HCT116 (cell line): Measurements from ENCODE around the gene SCNN1B. TPM values are rescaled to one million over a fixed set of nuclear protein-coding genes. Genes with fewer than 3 reads are reported as not detected.

Experiments used
- ATAC-seq: fragments of 200-7000 bp; cut with Tn5 transposase; 2 replicates; pipeline ENCODE4 v1.9.1; 2020; ENCODE audit warnings: mild to moderate bottlenecking, moderate library complexity
- BruUV-seq: library from RNA; stranded (reverse); fragments of 400-500 nt; replicated peaks from 2 replicates; lab custom pipeline; 2021; lab: Mats Ljungman, UMichigan
- CTCF ChIA-PET: fragments of 300-600 bp; sonication (Branson Sonifier 250); formaldehyde crosslinking; loops from one replicate; lab custom pipeline; 2021; ENCODE audit warnings: antibody characterized with exemption; lab: Charles Lee
- POLR2A ChIA-PET: fragments of 300-600, 350-600 bp; sonication (Branson Sonifier 250); formaldehyde crosslinking; loops from one replicate; lab custom pipeline; 2021; ENCODE audit warnings: antibody characterized with exemption; lab: Charles Lee
- RAD21 ChIA-PET, 2 experiments: fragments of 300-600 bp; sonication (Branson Sonifier 250); formaldehyde crosslinking; loops; one replicate each; lab custom pipeline; 2023; ENCODE audit warnings: low total read pairs in 2 of 2; ENCODE audit not compliant: uncharacterized antibody in 2 of 2, unreplicated experiment in 2 of 2, low non-redundant PET in 1 of 2; lab: Charles Lee
- DNase-seq: peaks from one replicate; pipeline ENCODE4 v3.0.0-alpha.2; 2010; ENCODE audit warnings: low read depth, low spot score
- H2AFZ ChIP-seq: fragments of 200-600 bp; shearing (Covaris generic), sonication (generic); 2 replicates; pipeline ENCODE4 v1.6.1; 2017; ENCODE audit warnings: low read depth, mixed run types, mixed read lengths, antibody characterized with exemption, low read length; ENCODE audit not compliant: poor library complexity, severe bottlenecking
- H3K27ac ChIP-seq: 2 replicates; pipeline ENCODE4 v1.5.1; 2012; ENCODE audit warnings: low read depth, low read length
- H3K27me3 ChIP-seq: fragments of 200-600 bp; sonication (generic); 2 replicates; pipeline ENCODE4 v1.6.1; 2016; ENCODE audit warnings: mixed run types, low read length, mixed read lengths; ENCODE audit not compliant: insufficient read depth
- H3K36me3 ChIP-seq, 2 experiments: fragments of 200-500 bp in 1 of 2; fragments of 200-600 bp in 1 of 2; sonication (Bioruptor generic) in 1 of 2; sonication (generic) in 1 of 2; 2 replicates each; pipeline versions ENCODE4 v1.5.1 to v1.6.1; 2014 to 2016; ENCODE audit warnings: low read length in 2 of 2, inconsistent platforms in 1 of 2, mixed read lengths in 1 of 2, mixed run types in 1 of 2; ENCODE audit not compliant: insufficient read depth in 2 of 2, control insufficient read depth in 1 of 2
- H3K4me1 ChIP-seq, 2 experiments: fragments of 200-600 bp in 1 of 2; sonication (generic) in 1 of 2; 2 replicates each; pipeline versions ENCODE4 v1.5.1 to v1.6.1; 2012 to 2017; ENCODE audit warnings: low read length in 2 of 2, inconsistent platforms in 1 of 2, mild to moderate bottlenecking in 1 of 2, mixed read lengths in 1 of 2, mixed run types in 1 of 2, moderate library complexity in 1 of 2; ENCODE audit not compliant: insufficient read depth in 2 of 2, control insufficient read depth in 1 of 2
- H3K4me2 ChIP-seq: fragments of 200-600 bp; sonication (generic); 2 replicates; pipeline ENCODE4 v1.6.1; 2017; ENCODE audit warnings: mixed run types, low read length, mixed read lengths
- H3K4me3 ChIP-seq, 2 experiments: fragments of 200-600 bp in 1 of 2; sonication (generic) in 1 of 2; replicated peaks in 1 of 2; 2 replicates each; pipeline ENCODE4 v1.5.1; 2011 to 2016; ENCODE audit warnings: low read length in 2 of 2, control low read depth in 1 of 2, low read depth in 1 of 2, mild to moderate bottlenecking in 1 of 2, mixed read lengths in 1 of 2, mixed run types in 1 of 2
- H3K79me2 ChIP-seq: fragments of 200-600 bp; sonication (generic); 2 replicates; pipeline ENCODE4 v1.6.1; 2017; ENCODE audit warnings: mild to moderate bottlenecking, mixed run types, low read length, moderate library complexity, mixed read lengths; ENCODE audit not compliant: insufficient read depth
- H3K9ac ChIP-seq: fragments of 200-600 bp; sonication (generic); 2 replicates; pipeline ENCODE4 v1.6.1; 2016; ENCODE audit warnings: low read length, mixed read lengths
- H3K9me2 ChIP-seq: fragments of 200-600 bp; sonication (generic), shearing (Covaris generic); 2 replicates; pipeline ENCODE4 v1.6.1; 2017; ENCODE audit warnings: mixed run types, mild to moderate bottlenecking, moderate library complexity; ENCODE audit not compliant: insufficient read depth
- H3K9me3 ChIP-seq, 2 experiments: fragments of 200-500 bp in 1 of 2; fragments of 200-600 bp in 1 of 2; sonication (Bioruptor generic) in 1 of 2; sonication (generic) in 1 of 2; 2 replicates each; pipeline ENCODE4 v1.6.1; 2014 to 2017; ENCODE audit warnings: low read length in 2 of 2, mixed read lengths in 2 of 2, inconsistent platforms in 1 of 2, low read depth in 1 of 2, mild to moderate bottlenecking in 1 of 2, mixed run types in 1 of 2, moderate library complexity in 1 of 2; ENCODE audit not compliant: control insufficient read depth in 1 of 2, insufficient read depth in 1 of 2
- H4K20me1 ChIP-seq: fragments of 200-600 bp; sonication (generic), shearing (Covaris generic); 2 replicates; pipeline ENCODE4 v1.6.1; 2017; ENCODE audit warnings: mixed run types, mild to moderate bottlenecking, moderate library complexity; ENCODE audit not compliant: insufficient read depth
- CBX3 ChIP-seq: IDR thresholded peaks from 2 replicates; pipeline ENCODE4 v1.6.1; 2012; ENCODE audit warnings: low read depth
- CEBPB ChIP-seq: IDR thresholded peaks from 2 replicates; pipeline ENCODE4 v1.6.1; 2012; ENCODE audit warnings: low read depth
- EGR1 ChIP-seq: IDR thresholded peaks from 2 replicates; pipeline ENCODE4 v1.6.1; 2012; ENCODE audit warnings: low read depth
- ELF1 ChIP-seq: IDR thresholded peaks from 2 replicates; pipeline ENCODE4 v1.6.1; 2012; ENCODE audit warnings: low read depth, borderline replicate concordance
- EZH2 ChIP-seq: fragments of 200-600 bp; sonication (generic); IDR thresholded peaks from 2 replicates; pipeline ENCODE4 v1.6.1; 2017; ENCODE audit warnings: antibody characterized with exemption, mixed run types
- FOSL1 ChIP-seq: IDR thresholded peaks from 2 replicates; pipeline ENCODE4 v1.6.1; 2012; ENCODE audit warnings: low read depth
- JUND ChIP-seq: IDR thresholded peaks from 2 replicates; pipeline ENCODE4 v1.6.1; 2012
- RAD21 ChIP-seq: IDR thresholded peaks from 2 replicates; pipeline ENCODE4 v1.6.1; 2012; ENCODE audit warnings: low read depth, mild to moderate bottlenecking
- SRF ChIP-seq: IDR thresholded peaks from 2 replicates; pipeline ENCODE4 v1.6.1; 2012; ENCODE audit warnings: low read depth
- TCF7L2 ChIP-seq: IDR thresholded peaks from 2 replicates; pipeline ENCODE4 v1.7.0; 2011; ENCODE audit warnings: borderline replicate concordance, inconsistent platforms; ENCODE audit not compliant: insufficient read depth, insufficient read length; ENCODE audit errors: extremely low read depth
- ZFX ChIP-seq: fragments of 450-650 bp; IDR thresholded peaks from 2 replicates; pipeline ENCODE4 v1.6.1; 2017
- ZNF274 ChIP-seq: fragments of 200-500 bp; sonication (Bioruptor generic); IDR thresholded peaks from 2 replicates; pipeline ENCODE4 v1.6.1; 2014; ENCODE audit warnings: mild to moderate bottlenecking, low read depth, low read length, inconsistent platforms
- intact Hi-C: fragments of 100-400 bp; cut with micrococcal nuclease; formaldehyde crosslinking; loops from 2 replicates; pipeline ENCODE4 v1.10.0; 2022
- total RNA-seq: library from RNA; stranded (reverse); gene quantifications from one replicate; pipeline ENCODE4 v1.2.1, GENCODE V29; 2021; ENCODE audit not compliant: unreplicated experiment
- TF ChIP-seq, protein P1 (sequence below), 3 experiments: fragments of 200-600 bp in 1 of 3; sonication (generic) in 1 of 3; IDR thresholded peaks in 2 of 3; conservative IDR thresholded peaks in 1 of 3; 2 replicates each; pipeline ENCODE4 v1.5.1; 2012 to 2017; ENCODE audit warnings: low read depth in 2 of 3, low read length in 2 of 3, antibody characterized with exemption in 1 of 3, borderline replicate concordance in 1 of 3, control low read depth in 1 of 3, mild to moderate bottlenecking in 1 of 3, mixed read lengths in 1 of 3, mixed run types in 1 of 3, moderate library complexity in 1 of 3; ENCODE audit not compliant: insufficient read depth in 1 of 3
- TF ChIP-seq, protein P2 (sequence below): IDR thresholded peaks from 2 replicates; pipeline ENCODE4 v1.6.1; 2012
- TF ChIP-seq, protein P3 (sequence below): IDR thresholded peaks from 2 replicates; pipeline ENCODE4 v1.6.1; 2011; ENCODE audit warnings: mild to moderate bottlenecking, low read length, moderate library complexity; ENCODE audit not compliant: insufficient replicate concordance; ENCODE audit errors: extremely low read depth

The SCNN1B gene
- total RNA-seq, 1 experiment from 2014 or later: 0.37 TPM

DNA sequence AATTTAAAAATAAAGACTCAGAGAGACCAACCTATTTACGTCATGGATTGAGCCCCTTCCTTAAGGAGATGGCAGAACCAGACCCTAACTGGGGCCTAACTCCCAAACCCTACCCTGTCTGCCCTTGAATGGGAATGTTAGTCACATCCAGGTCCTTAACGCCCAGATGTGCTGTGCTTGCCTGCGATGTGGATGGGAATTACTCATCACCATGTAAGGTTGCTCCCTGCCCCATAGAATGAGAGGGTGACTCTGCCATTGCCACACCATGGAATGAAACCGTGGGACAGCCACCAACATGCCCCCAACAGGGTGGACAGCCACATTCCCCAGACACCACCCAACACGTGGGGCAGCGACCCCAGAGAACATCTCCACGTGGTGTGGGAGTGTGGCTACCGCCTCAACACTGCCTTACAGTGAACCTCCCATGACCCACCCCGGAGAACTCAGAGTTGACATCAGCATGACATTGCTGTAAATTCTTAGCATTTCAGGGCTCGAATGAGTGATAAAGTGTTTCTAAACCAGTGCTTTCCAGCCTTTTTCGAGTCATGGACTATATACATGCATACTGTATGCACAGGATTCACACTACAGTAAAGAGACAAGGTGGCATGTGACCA, 31.8 kb downstream of the SCNN1B start:
- H3K9me3 ChIP-seq: no peaks in the 10 kb centered on the region
- CTCF ChIA-PET: no interaction called here
- no peak overlapping the region for H3K4me3 ChIP-seq
- DNase-seq (no peak), ATAC-seq (no peak)
- intact Hi-C loops: no loop called here
- no peak overlapping the region for H2AFZ ChIP-seq
- no peak for TF ChIP-seq SRF
- TF ChIP-seq CEBPB: no peak
- TF ChIP-seq, protein P1, sequence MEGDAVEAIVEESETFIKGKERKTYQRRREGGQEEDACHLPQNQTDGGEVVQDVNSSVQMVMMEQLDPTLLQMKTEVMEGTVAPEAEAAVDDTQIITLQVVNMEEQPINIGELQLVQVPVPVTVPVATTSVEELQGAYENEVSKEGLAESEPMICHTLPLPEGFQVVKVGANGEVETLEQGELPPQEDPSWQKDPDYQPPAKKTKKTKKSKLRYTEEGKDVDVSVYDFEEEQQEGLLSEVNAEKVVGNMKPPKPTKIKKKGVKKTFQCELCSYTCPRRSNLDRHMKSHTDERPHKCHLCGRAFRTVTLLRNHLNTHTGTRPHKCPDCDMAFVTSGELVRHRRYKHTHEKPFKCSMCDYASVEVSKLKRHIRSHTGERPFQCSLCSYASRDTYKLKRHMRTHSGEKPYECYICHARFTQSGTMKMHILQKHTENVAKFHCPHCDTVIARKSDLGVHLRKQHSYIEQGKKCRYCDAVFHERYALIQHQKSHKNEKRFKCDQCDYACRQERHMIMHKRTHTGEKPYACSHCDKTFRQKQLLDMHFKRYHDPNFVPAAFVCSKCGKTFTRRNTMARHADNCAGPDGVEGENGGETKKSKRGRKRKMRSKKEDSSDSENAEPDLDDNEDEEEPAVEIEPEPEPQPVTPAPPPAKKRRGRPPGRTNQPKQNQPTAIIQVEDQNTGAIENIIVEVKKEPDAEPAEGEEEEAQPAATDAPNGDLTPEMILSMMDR (IDR thresholded peaks at IDR 0.05 in 2 of 3, conservative IDR thresholded peaks at IDR 0.05 in 1 of 3; ENCODE audit: borderline replicate concordance in 1 of 3, insufficient read depth in 1 of 3, low read depth in 2 of 3, low read length in 2 of 3): no peak
- TF ChIP-seq ZNF274: no peak
- TF ChIP-seq EGR1: no peak
- TF ChIP-seq, protein P2, sequence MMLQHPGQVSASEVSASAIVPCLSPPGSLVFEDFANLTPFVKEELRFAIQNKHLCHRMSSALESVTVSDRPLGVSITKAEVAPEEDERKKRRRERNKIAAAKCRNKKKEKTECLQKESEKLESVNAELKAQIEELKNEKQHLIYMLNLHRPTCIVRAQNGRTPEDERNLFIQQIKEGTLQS: no peak
- no peak for TF ChIP-seq FOSL1
- no peaks in the 10 kb centered on the region for H4K20me1 ChIP-seq
- H3K4me2 ChIP-seq: no peak overlapping the region
- H3K9ac ChIP-seq: no peak overlapping the region
- POLR2A ChIA-PET: no interaction called here
- H3K4me1 ChIP-seq: peaks cover 0 to 5% of the 10 kb centered on the region in 2 experiments; a peak in 1 of 4 replicates
- RAD21 ChIA-PET: no interaction called here
- H3K27me3 ChIP-seq: no peaks in the 10 kb centered on the region
- no peaks in the 10 kb centered on the region for H3K79me2 ChIP-seq
- no peak overlapping the region for H3K27ac ChIP-seq
- no peaks in the 10 kb centered on the region for H3K36me3 ChIP-seq
- H3K9me2 ChIP-seq: no peaks in the 10 kb centered on the region
- no TSS peak for BruUV-seq

DNA sequence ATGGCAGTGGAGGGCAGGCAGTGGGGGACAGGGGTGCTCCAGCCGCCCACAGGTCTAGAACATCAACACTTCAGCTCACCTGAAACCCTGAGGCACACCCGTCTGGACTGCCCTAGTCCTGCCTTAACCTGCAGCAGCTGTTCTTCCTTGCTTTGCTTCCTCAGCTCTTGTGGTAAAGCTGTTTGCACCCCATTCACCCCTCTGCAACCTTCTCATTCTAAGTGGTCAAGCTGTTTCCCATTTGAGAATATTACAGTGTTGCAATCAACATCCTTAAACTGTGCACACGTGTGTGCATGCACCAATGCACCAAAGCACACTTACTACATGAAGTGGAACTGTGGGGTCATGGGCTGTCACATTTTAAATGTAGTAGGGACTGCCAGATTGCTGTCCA, 32.4 kb downstream of the SCNN1B start:
- no peak for DNase-seq
- no TSS peak for BruUV-seq
- Histone ChIP-seq H3K4me3 (no peak overlapping the region), H2AFZ (no peak overlapping the region), H3K4me1 (peaks cover 0 to 5% of the 10 kb centered on the region in 2 experiments; a peak in 1 of 4 replicates), H3K9me3 (no peaks in the 10 kb centered on the region), H3K9ac (no peak overlapping the region), H3K4me2 (no peak overlapping the region), H3K36me3 (no peaks in the 10 kb centered on the region), H3K27me3 (no peaks in the 10 kb centered on the region), H4K20me1 (no peaks in the 10 kb centered on the region), H3K9me2 (no peaks in the 10 kb centered on the region), H3K79me2 (no peaks in the 10 kb centered on the region), H3K27ac (no peak overlapping the region)
- ChIA-PET RAD21 (no interaction called here), POLR2A (no interaction called here), CTCF (no interaction called here)
- TF ChIP-seq ZFX: no peak
- TF ChIP-seq FOSL1: no peak
- no peak for TF ChIP-seq ELF1
- no peak for TF ChIP-seq JUND
- TF ChIP-seq, protein P3, sequence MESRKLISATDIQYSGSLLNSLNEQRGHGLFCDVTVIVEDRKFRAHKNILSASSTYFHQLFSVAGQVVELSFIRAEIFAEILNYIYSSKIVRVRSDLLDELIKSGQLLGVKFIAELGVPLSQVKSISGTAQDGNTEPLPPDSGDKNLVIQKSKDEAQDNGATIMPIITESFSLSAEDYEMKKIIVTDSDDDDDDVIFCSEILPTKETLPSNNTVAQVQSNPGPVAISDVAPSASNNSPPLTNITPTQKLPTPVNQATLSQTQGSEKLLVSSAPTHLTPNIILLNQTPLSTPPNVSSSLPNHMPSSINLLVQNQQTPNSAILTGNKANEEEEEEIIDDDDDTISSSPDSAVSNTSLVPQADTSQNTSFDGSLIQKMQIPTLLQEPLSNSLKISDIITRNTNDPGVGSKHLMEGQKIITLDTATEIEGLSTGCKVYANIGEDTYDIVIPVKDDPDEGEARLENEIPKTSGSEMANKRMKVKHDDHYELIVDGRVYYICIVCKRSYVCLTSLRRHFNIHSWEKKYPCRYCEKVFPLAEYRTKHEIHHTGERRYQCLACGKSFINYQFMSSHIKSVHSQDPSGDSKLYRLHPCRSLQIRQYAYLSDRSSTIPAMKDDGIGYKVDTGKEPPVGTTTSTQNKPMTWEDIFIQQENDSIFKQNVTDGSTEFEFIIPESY: no peak
- no peak for TF ChIP-seq CEBPB
- no peak for TF ChIP-seq EGR1
- TF ChIP-seq CBX3: no peak
- no peak for TF ChIP-seq RAD21
- no peak for TF ChIP-seq EZH2
- no peak for TF ChIP-seq TCF7L2
- intact Hi-C loops: no loop called here
- no peak for ATAC-seq
